H9 (cell line): ENCODE results near the gene TLDC2. TPM values are rescaled to one million over a fixed set of nuclear protein-coding genes. Genes with fewer than 3 reads are reported as not detected.

Experiments used
- DNase-seq: peaks from one replicate; pipeline ENCODE4 v3.0.0-alpha.2; 2017
- H2AFZ ChIP-seq: one replicate; pipeline ENCODE4 v1.6.1; 2013; ENCODE audit warnings: mild to moderate bottlenecking, low read length, control low read depth, moderate library complexity
- H2AK5ac ChIP-seq: 2 replicates; pipeline ENCODE4 v1.6.1; 2013; ENCODE audit warnings: low read length, control low read depth, mixed read lengths; ENCODE audit not compliant: insufficient read length
- H2BK120ac ChIP-seq: one replicate; pipeline ENCODE4 v1.6.1; 2013; ENCODE audit warnings: low read depth, mild to moderate bottlenecking, low read length, control low read depth, inconsistent platforms; ENCODE audit not compliant: poor library complexity, severe bottlenecking
- H2BK12ac ChIP-seq: 2 replicates; pipeline ENCODE4 v1.6.1; 2013; ENCODE audit warnings: low read length, control low read depth, mixed read lengths, low read depth; ENCODE audit not compliant: insufficient read length
- H2BK15ac ChIP-seq: 2 replicates; pipeline ENCODE4 v1.6.1; 2013; ENCODE audit warnings: low read depth, low read length, control low read depth
- H2BK20ac ChIP-seq: one replicate; pipeline ENCODE4 v1.6.1; 2013; ENCODE audit warnings: low read depth, mild to moderate bottlenecking, low read length, control low read depth, inconsistent platforms; ENCODE audit not compliant: poor library complexity, severe bottlenecking
- H2BK5ac ChIP-seq: 2 replicates; pipeline ENCODE4 v1.6.1; 2013; ENCODE audit warnings: low read length, control low read depth, mixed read lengths; ENCODE audit not compliant: insufficient read length
- H3K14ac ChIP-seq: 2 replicates; pipeline ENCODE4 v1.6.1; 2013; ENCODE audit warnings: low read length, control low read depth; ENCODE audit not compliant: insufficient read depth
- H3K18ac ChIP-seq: 2 replicates; pipeline ENCODE4 v1.6.1; 2013; ENCODE audit warnings: low read depth, mild to moderate bottlenecking, mixed read lengths, low read length, control low read depth; ENCODE audit not compliant: insufficient read length
- H3K23ac ChIP-seq: 2 replicates; pipeline ENCODE4 v1.6.1; 2013; ENCODE audit warnings: low read length, control low read depth, mixed read lengths, low read depth; ENCODE audit not compliant: insufficient read length
- H3K23me2 ChIP-seq: 2 replicates; pipeline ENCODE4 v1.6.1; 2013; ENCODE audit warnings: low read depth, mild to moderate bottlenecking, mixed read lengths, low read length, control low read depth; ENCODE audit not compliant: insufficient read length, poor library complexity, severe bottlenecking
- H3K27ac ChIP-seq: 2 replicates; pipeline ENCODE4 v1.5.1; 2013; ENCODE audit warnings: low read length, control low read depth, mixed read lengths, low read depth; ENCODE audit not compliant: insufficient read length
- H3K27me3 ChIP-seq: 2 replicates; pipeline ENCODE4 v1.6.1; 2013; ENCODE audit warnings: low read length, control low read depth, inconsistent platforms; ENCODE audit not compliant: insufficient read depth
- H3K4ac ChIP-seq: 2 replicates; pipeline ENCODE4 v1.6.1; 2013; ENCODE audit warnings: low read depth, mild to moderate bottlenecking, control low read depth, inconsistent platforms, low read length, moderate library complexity
- H3K4me1 ChIP-seq: 2 replicates; pipeline ENCODE4 v1.6.1; 2013; ENCODE audit warnings: low read length, control low read depth, inconsistent platforms; ENCODE audit not compliant: insufficient read depth
- H3K4me2 ChIP-seq: 2 replicates; pipeline ENCODE4 v1.6.1; 2013; ENCODE audit warnings: low read length, control low read depth, mixed read lengths; ENCODE audit not compliant: insufficient read length, insufficient read depth
- H3K56ac ChIP-seq: 2 replicates; pipeline ENCODE4 v1.6.1; 2013; ENCODE audit warnings: low read depth, mild to moderate bottlenecking, mixed read lengths, low read length, control low read depth; ENCODE audit not compliant: insufficient read length
- H3K79me1 ChIP-seq: 2 replicates; pipeline ENCODE4 v1.6.1; 2013; ENCODE audit warnings: low read depth, mild to moderate bottlenecking, moderate library complexity, low read length, control low read depth, inconsistent platforms; ENCODE audit not compliant: insufficient read depth, poor library complexity, severe bottlenecking
- H3K79me2 ChIP-seq: 2 replicates; pipeline ENCODE4 v1.6.1; 2013; ENCODE audit warnings: low read length, control low read depth, inconsistent platforms; ENCODE audit not compliant: insufficient read depth
- H3K9ac ChIP-seq: 2 replicates; pipeline ENCODE4 v1.6.1; 2013; ENCODE audit warnings: low read length, control low read depth, mixed read lengths; ENCODE audit not compliant: insufficient read length; ENCODE audit errors: extremely low read depth
- H3K9me3 ChIP-seq: one replicate; pipeline ENCODE4 v1.6.1; 2013; ENCODE audit warnings: low read depth, low read length, inconsistent platforms; ENCODE audit not compliant: control insufficient read depth
- H3T11ph ChIP-seq: one replicate; pipeline ENCODE4 v1.6.1; 2013; ENCODE audit warnings: mild to moderate bottlenecking, low read length, control low read depth, inconsistent platforms
- H4K20me1 ChIP-seq: one replicate; pipeline ENCODE4 v1.6.1; 2013; ENCODE audit not compliant: control insufficient read depth, insufficient read length, insufficient read depth
- H4K5ac ChIP-seq: 2 replicates; pipeline ENCODE4 v1.6.1; 2013; ENCODE audit warnings: low read depth, mild to moderate bottlenecking, mixed read lengths, low read length, control low read depth; ENCODE audit not compliant: insufficient read length
- H4K8ac ChIP-seq: replicated peaks from 2 replicates; pipeline ENCODE4 v1.6.1; 2013; ENCODE audit warnings: low read length, control low read depth, mixed read lengths, low read depth; ENCODE audit not compliant: insufficient read length
- H4K91ac ChIP-seq: 2 replicates; pipeline ENCODE4 v1.6.1; 2013; ENCODE audit warnings: low read depth, mild to moderate bottlenecking, moderate library complexity, mixed read lengths, low read length, control low read depth; ENCODE audit not compliant: insufficient read length
- H3K27ac Mint-ChIP-seq, 3 experiments: 2 replicates in 2 of 3; 3 replicates in 1 of 3; pipeline ENCODE4 v1.8.0; 2020 to 2021; ENCODE audit warnings: mixed read lengths in 3 of 3, mild to moderate bottlenecking in 1 of 3, moderate library complexity in 1 of 3
- H3K27me3 Mint-ChIP-seq: 2 replicates; pipeline ENCODE4 v1.8.0; 2021; ENCODE audit warnings: low read depth, mild to moderate bottlenecking, moderate library complexity, mixed read lengths
- H3K36me3 Mint-ChIP-seq, 3 experiments: 2 replicates in 2 of 3; 3 replicates in 1 of 3; pipeline ENCODE4 v1.8.0; 2020 to 2021; ENCODE audit warnings: low read depth in 3 of 3, mixed read lengths in 3 of 3; ENCODE audit not compliant: insufficient read depth in 1 of 3
- H3K4me1 Mint-ChIP-seq, 2 experiments: 2 replicates each; pipeline ENCODE4 v1.8.0; 2020; ENCODE audit warnings: mixed read lengths in 2 of 2
- H3K4me3 Mint-ChIP-seq, 2 experiments: 2 replicates in 1 of 2; 3 replicates in 1 of 2; pipeline ENCODE4 v1.8.0; 2020 to 2021; ENCODE audit warnings: mild to moderate bottlenecking in 2 of 2, mixed read lengths in 2 of 2, moderate library complexity in 1 of 2
- H3K9me3 Mint-ChIP-seq, 2 experiments: 2 replicates in 1 of 2; 3 replicates in 1 of 2; pipeline ENCODE4 v1.8.0; 2020; ENCODE audit warnings: mild to moderate bottlenecking in 2 of 2, mixed read lengths in 2 of 2, moderate library complexity in 1 of 2
- CTCF ChIP-seq: fragments of 200-600 bp; sonication (generic); conservative IDR thresholded peaks from 3 replicates; pipeline ENCODE4 v1.8.0; 2021; ENCODE audit warnings: antibody characterized with exemption, mild to moderate bottlenecking
- WGBS: extraction: QIAGEN DNeasy Blood & Tissue Kit; methylation state at CpG from one replicate; pipeline ENCODE4 v1.1.7; 2013; ENCODE audit warnings: missing lambda C conversion rate, low lambda C conversion rate, mixed read lengths; ENCODE audit not compliant: insufficient read length; ENCODE audit errors: extremely low coverage; 5-methylcytosine and 5-hydroxymethylcytosine counted together
- total RNA-seq: library from RNA; stranded (reverse); gene quantifications from 2 replicates; pipeline ENCODE4 v1.2.1, GENCODE V29; 2021

Gene TLDC2
- total RNA-seq, 1 experiment from 2014 or later: 0.11 TPM

GRCh38 chr20:36885356-36885755 lies 9.4 kb downstream of the TLDC2 start:
- H2BK15ac ChIP-seq: no peak overlapping the region
- no peaks in the 10 kb centered on the region for H3K9me3 Mint-ChIP-seq
- H2AK5ac ChIP-seq: no peak overlapping the region
- no peak; the same call in none of the 3 replicates for TF ChIP-seq CTCF
- no peak overlapping the region for H3K4me3 Mint-ChIP-seq
- H3K14ac ChIP-seq: no peak overlapping the region
- peaks cover 16 to 21% of the 10 kb centered on the region in 2 experiments for H3K4me1 Mint-ChIP-seq
- no peak overlapping the region for H2BK5ac ChIP-seq
- no peak overlapping the region for H4K8ac ChIP-seq
- no peak for DNase-seq
- H3K9ac ChIP-seq: no peak overlapping the region
- no peaks in the 10 kb centered on the region for H3K9me3 ChIP-seq
- H3K4me2 ChIP-seq: no peak overlapping the region
- H3K79me2 ChIP-seq: no peaks in the 10 kb centered on the region
- no CpG with 5 or more reads among the region's 8 CpGs for WGBS
- H4K20me1 ChIP-seq: no peaks in the 10 kb centered on the region
- H3K23ac ChIP-seq: no peak overlapping the region
- H2BK12ac ChIP-seq: no peak overlapping the region
- no peak overlapping the region for H3K27ac Mint-ChIP-seq
- no peaks in the 10 kb centered on the region; the same call in none of the 2 replicates for H3K4me1 ChIP-seq
- peaks cover 0 to 7% (median 7%) of the 10 kb centered on the region in 3 experiments; a peak in 5 of 7 replicates for H3K36me3 Mint-ChIP-seq
- H3T11ph ChIP-seq: no peak overlapping the region
- no peak overlapping the region for H3K18ac ChIP-seq
- no peaks in the 10 kb centered on the region for H3K23me2 ChIP-seq
- H3K27ac ChIP-seq: no peak overlapping the region
- no peaks in the 10 kb centered on the region for H3K27me3 ChIP-seq
- H2BK20ac ChIP-seq: no peak overlapping the region
- no peak overlapping the region for H3K4ac ChIP-seq
- peaks cover 2% of the 10 kb centered on the region; the same call in 1 of the 2 replicates for H3K27me3 Mint-ChIP-seq
- no peak overlapping the region for H2BK120ac ChIP-seq
- no peaks in the 10 kb centered on the region for H3K79me1 ChIP-seq
- H4K5ac ChIP-seq: no peak overlapping the region
- H4K91ac ChIP-seq: no peak overlapping the region
- no peak overlapping the region for H3K56ac ChIP-seq
- H2AFZ ChIP-seq: no peak overlapping the region
